ENCODE data around the gene RABEP1.

RABEP1 gene

GRCh38 chr17:5362162-5362811 lies 80.2 kb downstream of the RABEP1 start:
- DNase-seq: no peak

GRCh38 chr17:5364156-5364555 lies 82.1 kb downstream of the RABEP1 start:
- DNase-seq: no peak

GRCh38 chr17:5364696-5365095 lies 82.6 kb downstream of the RABEP1 start:
- no peak for DNase-seq

- DNase-seq: no peak
Measured at GRCh38 chr17:5365831-5366230, 83.7 kb downstream of the RABEP1 start.

GRCh38 chr17:5370411-5370810 lies 88.3 kb downstream of the RABEP1 start:
- no peak for DNase-seq

- DNase-seq: no peak
Measured at GRCh38 chr17:5373112-5373511, 91.0 kb downstream of the RABEP1 start.

- DNase-seq: no peak
Measured at GRCh38 chr17:5378566-5379207, 96.6 kb downstream of the RABEP1 start.

- DNase-seq: no peak
Measured at GRCh38 chr17:5379351-5380107, 97.4 kb downstream of the RABEP1 start.

GRCh38 chr17:5380491-5381135 lies 98.5 kb downstream of the RABEP1 start:
- DNase-seq: no peak

- DNase-seq: no peak
Measured at GRCh38 chr17:5381542-5381941, 99.5 kb downstream of the RABEP1 start.

- DNase-seq: no peak
Measured at GRCh38 chr17:5391678-5392077, 109.6 kb downstream of the RABEP1 start.

- DNase-seq: no peak
Measured at GRCh38 chr17:5396612-5397011, 114.5 kb downstream of the RABEP1 start.

- DNase-seq: no peak
Measured at GRCh38 chr17:5399767-5400166, 117.7 kb downstream of the RABEP1 start.

GRCh38 chr17:5405400-5405799 lies 123.3 kb downstream of the RABEP1 start:
- no peak for DNase-seq

- no peak for DNase-seq
Measured at GRCh38 chr17:5408186-5408585, 126.1 kb downstream of the RABEP1 start.

GRCh38 chr17:5410594-5411272 lies 128.6 kb downstream of the RABEP1 start:
- DNase-seq: no peak

- no peak for DNase-seq
Measured at GRCh38 chr17:5413682-5414081, 131.6 kb downstream of the RABEP1 start.

GRCh38 chr17:5416901-5417300 lies 134.8 kb downstream of the RABEP1 start:
- DNase-seq: peak; percentile 46

- DNase-seq: peak; percentile 63
Measured at GRCh38 chr17:5418858-5419355, 136.8 kb downstream of the RABEP1 start.

GRCh38 chr17:5419356-5419958 lies 137.4 kb downstream of the RABEP1 start, which contains the start of gene NUP88:
TSS of gene NUP88 (minus strand) at chr17:5419662. CDS start at chr17:5419650, 12 bp downstream.
- peak; percentile 98 for DNase-seq

GRCh38 chr17:5419959-5420653 lies 138.0 kb downstream of the RABEP1 start, which contains the start of gene RPAIN:
TSS of gene RPAIN (plus strand) at chr17:5420182. CDS start at chr17:5420211, 29 bp downstream.
- peak; percentile 96 for DNase-seq
